ENCODE data around the gene FARP2. TPM values are rescaled to one million over a fixed set of nuclear protein-coding genes. Genes with fewer than 3 reads are reported as not detected.

Gene FARP2
- total and polyA plus RNA-seq, 2 of the 13 experiments (the other 11 are each of a cell fraction or from before 2014, with no cell fraction given) = 28.0 to 45.4 TPM

DNA sequence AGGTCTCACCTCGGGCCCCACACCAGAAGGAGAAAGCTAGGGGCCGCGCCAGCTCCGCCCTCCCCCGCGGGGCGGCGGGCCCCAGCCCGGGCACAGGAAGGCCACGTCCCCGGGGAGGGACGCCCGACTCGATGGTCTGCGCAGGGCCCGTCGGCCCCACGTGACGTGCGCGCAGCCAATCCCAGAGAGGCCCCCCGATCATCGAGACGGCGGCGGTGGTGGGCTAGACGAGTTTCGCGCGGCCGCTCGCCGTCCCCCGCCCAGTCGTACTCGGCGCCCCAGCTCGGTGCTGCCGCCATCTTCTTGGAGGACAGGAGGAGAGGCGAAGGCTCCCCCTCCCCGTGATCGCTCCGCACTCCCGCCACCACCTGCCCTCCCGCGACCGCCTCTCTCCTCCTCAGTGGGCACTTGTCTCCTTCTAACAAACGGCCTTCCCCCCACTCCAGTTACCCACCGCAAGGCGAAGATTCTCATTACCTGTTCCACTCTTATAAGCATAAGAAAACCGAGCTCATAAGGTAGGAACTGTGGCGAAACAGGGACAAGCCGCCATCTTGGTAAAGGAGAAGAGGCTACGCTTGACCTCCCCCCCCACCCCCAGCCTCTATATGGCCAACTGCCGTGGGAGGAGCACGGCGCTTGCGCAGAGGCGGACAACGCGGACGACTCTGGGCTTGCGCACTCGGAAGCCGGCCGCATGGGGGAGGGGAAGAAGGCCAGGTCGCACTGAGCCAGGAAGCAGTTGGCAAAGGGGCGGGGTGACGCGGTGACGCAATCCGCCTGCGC is 40.8 kb upstream of the FARP2 start, which contains the start of gene HDLBP (continued):
- no peak for TF ChIP-seq NR1H2 (CRISPR knock-in tag; IDR thresholded peaks at IDR 0.05; ENCODE audit: borderline replicate concordance, low read depth)

DNA sequence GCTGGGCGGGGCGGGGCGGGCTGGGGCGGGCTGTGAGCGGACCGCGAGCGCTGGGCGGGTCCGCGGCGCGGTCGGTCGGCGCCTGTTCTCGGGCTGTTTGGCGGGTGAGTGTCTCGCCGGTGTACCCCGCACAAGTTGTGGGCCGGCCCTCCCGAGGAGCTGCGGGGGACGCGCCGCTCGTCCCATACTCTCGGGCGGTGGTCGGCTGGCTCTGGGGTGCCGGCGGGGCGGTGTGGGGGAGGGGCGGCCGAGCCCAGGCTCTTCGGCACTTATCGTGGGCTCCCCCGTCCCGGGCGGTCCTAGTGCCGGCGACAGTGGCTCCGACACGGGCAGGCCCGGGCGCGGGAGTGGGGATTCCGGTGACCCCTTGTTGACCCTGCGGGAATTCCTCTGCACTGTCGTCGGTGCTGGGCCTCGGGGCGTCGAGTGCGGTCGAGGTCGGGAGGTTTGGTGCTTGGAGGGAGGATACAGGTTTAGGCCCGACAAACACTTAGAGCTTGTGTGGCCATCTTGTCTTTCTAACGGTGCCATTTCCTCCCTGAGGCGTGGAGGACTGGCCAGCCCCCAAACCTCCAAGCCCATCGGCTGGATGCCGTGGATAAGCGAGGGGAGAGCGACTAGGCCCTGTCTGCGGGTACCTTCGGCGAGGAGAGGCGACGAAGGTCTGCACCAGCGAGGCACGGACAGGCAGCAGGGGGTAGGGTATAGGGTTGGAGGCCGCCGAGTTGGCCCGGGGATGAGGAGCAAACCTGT is 40.0 kb upstream of the FARP2 start, which contains the start of gene SEPTIN2:
Gene SEPTIN2, plus strand, starts transcription at position 47 of the 753 bp plus-strand sequence. CDS start 8,308 bp downstream, outside the sequence.
- whole genome bisulfite sequencing (ENCODE audit: low lambda C conversion rate) = under 1% methylated on average over 28 of the region's 75 CpGs
- peak within 1 kb of the TSS; percentile 98 for H3K4me2 ChIP-seq (ENCODE audit: low read depth, low read length)
- H3K27ac ChIP-seq (ENCODE audit: extremely low read length, insufficient read depth, low read length) = peak within 1 kb of the TSS; percentile 97
- FAIRE-seq = no peak
- H2AFZ ChIP-seq (ENCODE audit: low read length) = no peak within 1 kb of the TSS
- H3K36me3 ChIP-seq (replicated peaks in 1 of 2; ENCODE audit: control insufficient read depth in 1 of 2, insufficient read depth in 2 of 2, low read length in 2 of 2) = peaks cover 0 to 5% of the 10 kb centered on the region in 2 experiments; a peak in 3 of 5 replicates
- H3K4me3 ChIP-seq (replicated peaks in 1 of 3; ENCODE audit: insufficient read depth in 1 of 3, low read depth in 2 of 3, low read length in 3 of 3) = peak within 1 kb of the TSS; percentile 92 to 96 (median 96)
- ATAC-seq = peak; percentile 78
- H3K27me3 ChIP-seq (ENCODE audit: control insufficient read depth in 1 of 2, insufficient read depth in 2 of 2, low read length in 2 of 2) = no peaks in the 10 kb centered on the region; a peak in 1 of 5 replicates
- intact Hi-C loops (cut with micrococcal nuclease; ENCODE audit: unreplicated experiment) (loop anchor here (2.0 kb wide), 3 partner anchors 35 to 321 kb away; partner anchors contain the start of genes ATG4B and THAP4), in situ Hi-C loops (cut with HindIII; ENCODE audit: extremely low pct_ligation_motif_present, low pct_unique_long_range_greater_than_20kb) (loop anchor here (5.0 kb wide), 2 partner anchors 36 to 49 kb away; no protein-coding TSS in a partner anchor)
- DNase-seq (ENCODE audit: low spot score) = peak; percentile 53
- BruUV-seq (replicated peaks) = no TSS peak
- ChIA-PET CTCF (ENCODE audit: low intra/inter-chr PET ratio, low total read pairs) (no interaction called here), POLR2A (interaction anchor here (0.9 to 4.3 kb wide), 19 partner anchors 9 to 729 kb away, joined by 3 to 55 read pairs (median 7); partner anchors contain the start of genes CAPN10, DTYMK and FARP2)
- peaks cover 52% of the 10 kb centered on the region for H4K20me1 ChIP-seq (ENCODE audit: insufficient read depth, low read length)
- peak within 1 kb of the TSS; percentile 99 for H3K9ac ChIP-seq (ENCODE audit: insufficient read depth, low read depth, low read length)
- peaks cover 75% of the 10 kb centered on the region for H3K4me1 ChIP-seq (ENCODE audit: insufficient read depth, low read length)
- no peaks in the 10 kb centered on the region for H3K9me3 ChIP-seq (ENCODE audit: low read length)
- peaks cover 90% of the 10 kb centered on the region for H3K79me2 ChIP-seq (ENCODE audit: insufficient read depth, low read length)
- TF ChIP-seq TOE1 (CRISPR knock-in tag; IDR thresholded peaks at IDR 0.05) (no peak), ARID3A (IDR thresholded peaks at IDR 0.05; ENCODE audit: low read depth, low read length) (0 out of 2 replicates have a peak, but pooled peaks have one; percentile 3), GTF3A (CRISPR knock-in tag; conservative IDR thresholded peaks at IDR 0.05) (no peak), ZFP36L2 (CRISPR knock-in tag; IDR thresholded peaks at IDR 0.05) (no peak; the same call in 1 of the 2 replicates), NFKBIZ (CRISPR knock-in tag; IDR thresholded peaks at IDR 0.05) (0 out of 2 replicates have a peak, but pooled peaks have one; percentile 24), SOX13 (IDR thresholded peaks at IDR 0.05) (no peak), SOX13 (CRISPR knock-in tag; conservative IDR thresholded peaks at IDR 0.05 in 1 of 2, IDR thresholded peaks at IDR 0.05 in 1 of 2) (no peak), ZEB1 (IDR thresholded peaks at IDR 0.05; ENCODE audit: insufficient replicate concordance, low read depth) (no peak), ZFP91 (CRISPR knock-in tag; IDR thresholded peaks at IDR 0.05; ENCODE audit: borderline replicate concordance) (no peak; the same call in none of the 2 replicates), ZBTB4 (CRISPR knock-in tag; IDR thresholded peaks at IDR 0.05; ENCODE audit: borderline replicate concordance) (0 out of 2 replicates have a peak, but pooled peaks have one; percentile 22), NFYC (CRISPR knock-in tag; IDR thresholded peaks at IDR 0.05) (no peak), SALL1 (CRISPR knock-in tag; IDR thresholded peaks at IDR 0.05) (peak; percentile 77)

Data from HepG2 (cell line).